Lower leg skin (tissue), 4 donors: ENCODE results near the gene KRTAP5-11. TPM values are rescaled to one million over a fixed set of nuclear protein-coding genes. Genes with fewer than 3 reads are reported as not detected.
"Not testable (repeated sequence)": the region's sequence is repeated elsewhere in the genome, so short reads cannot be mapped to it uniquely, and the experiment has no call there.

Experiments
- DNase-seq, 2 donors: peaks; one replicate each; pipeline ENCODE4 v3.0.0-alpha.2; 2019; ENCODE audit warnings: low spot score in 2 of 2
- H3K4me3 ChIP-seq: fragments of 200-600 bp; sonication (generic); 2 replicates; pipeline ENCODE4 v1.5.1; 2017; ENCODE audit warnings: mild to moderate bottlenecking, low read depth; ENCODE audit not compliant: poor library complexity, severe bottlenecking
- CTCF ChIP-seq, 3 donors: fragments of 450-650 bp; IDR thresholded peaks; one replicate each; pipeline ENCODE4 v1.5.1; 2016; ENCODE audit warnings: antibody characterized with exemption in 3 of 3, mild to moderate bottlenecking in 3 of 3, moderate library complexity in 2 of 3
- POLR2A ChIP-seq, 2 donors: fragments of 450-650 bp; IDR thresholded peaks; one replicate each; pipeline ENCODE4 v1.6.1; 2016 to 2017; ENCODE audit warnings: antibody characterized with exemption in 2 of 2, mild to moderate bottlenecking in 1 of 2, moderate library complexity in 1 of 2
- WGBS, 2 donors: methylation state at CpG; one replicate each; pipeline ENCODE4 v1.1.5; 2018; 5-methylcytosine and 5-hydroxymethylcytosine counted together
- intact Hi-C: fragments of 100-400 bp; cut with DNase I; formaldehyde crosslinking; loops from one replicate; pipeline ENCODE4 v1.15.0; 2023; ENCODE audit warnings: low total_unique reads
- total RNA-seq, 4 donors: library from RNA; depleted of rRNA; stranded (reverse); fragments of >200 nt; gene quantifications; one replicate each; pipeline ENCODE4 v1.1.0, GENCODE V29; 2016

Gene KRTAP5-11
- total RNA-seq, 4 donors from 2014 or later, result 9.5 TPM; not detected in 3

GRCh38 chr11:71604798-71605488 is 22.3 kb upstream of the KRTAP5-11 start:
- H3K4me3 ChIP-seq, intact Hi-C loops: not testable (repeated sequence)
- DNase-seq, result peak in 1 of 2 donors; percentile 83
- 13 to 18% methylated on average over 10 to 11 of the region's 17 CpGs for WGBS, 2 donors

DNA sequence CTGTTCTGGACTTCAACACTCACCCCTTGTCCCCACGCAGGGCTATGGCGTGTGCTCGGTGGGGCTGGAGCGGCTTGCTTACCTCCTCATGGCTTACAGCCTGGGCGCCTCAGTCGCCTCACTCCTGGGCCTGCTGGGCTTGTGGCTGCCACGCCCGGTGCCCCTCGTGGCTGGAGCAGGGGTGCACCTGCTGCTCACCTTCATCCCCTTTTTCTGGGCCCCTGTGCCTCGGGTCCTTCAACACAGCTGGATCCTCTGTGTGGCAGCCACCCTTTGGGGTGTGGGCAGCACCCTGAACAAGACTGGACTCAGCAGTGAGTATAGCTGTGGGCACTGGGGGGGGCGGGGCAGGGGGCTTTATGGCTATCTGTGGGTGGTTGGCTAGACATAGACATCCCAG is 20.5 kb upstream of the KRTAP5-11 start:
- WGBS, 2 donors, result 50 to 68% methylated on average over 1 to 7 of the region's 11 CpGs
- DNase-seq, result peak in 1 of 2 donors; percentile 63
- intact Hi-C loops, H3K4me3 ChIP-seq: not testable (repeated sequence)

DNA sequence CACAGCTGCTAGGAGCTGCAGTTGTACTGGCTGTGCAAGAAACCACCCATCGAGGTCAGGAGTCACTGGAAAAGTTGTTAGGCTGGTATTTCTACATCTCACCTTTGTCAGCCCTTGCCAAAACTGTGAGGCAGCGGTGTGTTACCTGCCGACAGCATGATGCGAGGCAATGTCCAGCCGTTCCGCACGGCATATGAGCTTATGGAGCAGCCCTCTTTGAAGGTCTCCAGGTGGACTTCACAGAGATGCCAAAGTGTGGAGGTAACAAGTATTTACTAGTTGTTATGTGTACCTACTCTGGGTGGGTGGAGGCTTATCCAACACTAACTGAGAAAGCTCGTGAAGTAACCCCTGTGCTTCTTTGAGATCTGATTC is 6.9 kb upstream of the KRTAP5-11 start:
- intact Hi-C loops, DNase-seq, H3K4me3 ChIP-seq: not testable (repeated sequence)
- WGBS, 2 donors, result 59% methylated on average over 8 of the region's 8 CpGs

DNA sequence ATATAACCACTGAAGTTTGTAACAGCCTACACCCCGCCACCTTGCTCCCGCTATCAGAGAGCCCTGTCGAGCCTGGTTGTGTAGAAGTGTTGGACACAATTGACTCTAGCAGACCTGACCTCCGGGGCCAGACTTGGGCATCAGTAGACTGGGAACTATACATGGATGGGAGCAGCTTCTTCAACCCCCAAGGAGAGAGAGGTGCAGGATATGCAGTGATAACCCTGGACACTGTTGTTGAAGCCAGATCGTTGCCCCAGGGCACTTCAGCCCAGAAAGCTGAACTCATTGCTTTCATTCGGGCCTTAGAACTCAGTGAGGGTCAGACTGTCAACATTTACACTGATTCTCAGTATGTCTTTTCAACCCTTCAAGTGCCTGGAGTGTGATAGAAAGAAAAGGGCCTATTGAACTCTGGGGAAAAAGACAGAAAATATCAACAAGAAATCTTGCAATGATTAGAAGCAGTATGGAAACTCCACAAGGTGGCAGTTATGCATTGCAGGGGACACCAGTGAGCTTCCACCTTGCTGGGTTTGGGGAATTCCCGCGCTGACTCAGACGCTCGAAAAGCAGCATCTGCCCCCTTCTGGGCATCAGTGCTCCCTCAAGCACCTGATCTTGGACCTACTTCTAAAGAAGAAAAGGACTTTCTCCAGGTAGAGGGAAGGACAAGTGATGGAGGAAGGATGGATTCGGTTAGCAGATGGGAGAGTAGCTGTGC is 6.3 kb upstream of the KRTAP5-11 start:
- intact Hi-C loops, H3K4me3 ChIP-seq, DNase-seq: not testable (repeated sequence)
- WGBS, 2 donors, result 51 to 54% methylated on average over 11 of the region's 11 CpGs

DNA sequence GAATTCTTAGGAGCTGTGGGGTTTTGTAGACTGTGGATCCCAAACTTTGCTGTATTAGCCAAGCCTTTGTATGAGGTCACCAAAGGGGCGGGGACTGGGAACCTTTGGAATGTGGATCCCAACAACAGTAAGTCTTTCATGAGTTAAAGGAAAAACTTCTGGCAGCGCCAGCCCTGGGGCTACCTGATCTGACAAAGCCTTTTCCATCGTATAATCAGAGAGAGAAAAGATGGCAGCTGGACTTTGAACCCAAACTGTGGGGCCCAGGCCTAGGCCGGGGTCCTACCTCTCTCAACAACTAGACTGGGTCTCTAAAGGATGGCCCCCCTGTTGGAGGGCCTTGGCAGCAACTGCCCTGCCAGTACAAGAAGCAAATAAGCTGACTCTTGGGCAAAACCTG is 5.6 kb upstream of the KRTAP5-11 start:
- intact Hi-C loops, H3K4me3 ChIP-seq, DNase-seq: not testable (repeated sequence)
- 53 to 67% methylated on average over 4 of the region's 4 CpGs for WGBS, 2 donors

DNA sequence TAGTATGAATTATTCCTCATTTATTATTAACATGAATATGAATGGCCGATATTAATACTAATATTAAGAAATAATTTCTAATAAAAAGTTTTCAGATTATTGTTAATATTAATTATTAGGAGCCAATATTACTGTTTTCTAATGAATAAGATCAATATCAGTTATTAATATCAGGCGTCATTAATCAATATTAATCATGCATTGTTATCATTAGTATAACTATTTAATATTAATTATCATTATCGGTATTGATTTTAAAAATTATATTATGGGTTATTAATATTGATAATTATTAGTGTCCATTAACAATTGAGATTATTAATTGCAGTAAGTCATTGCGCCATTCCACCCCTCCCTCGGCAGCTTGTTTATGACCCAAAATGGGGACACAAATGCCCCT is 3.0 kb upstream of the KRTAP5-11 start:
- 90% methylated on average over 5 of the region's 5 CpGs for WGBS, 2 donors
- intact Hi-C loops, H3K4me3 ChIP-seq, DNase-seq: not testable (repeated sequence)

DNA sequence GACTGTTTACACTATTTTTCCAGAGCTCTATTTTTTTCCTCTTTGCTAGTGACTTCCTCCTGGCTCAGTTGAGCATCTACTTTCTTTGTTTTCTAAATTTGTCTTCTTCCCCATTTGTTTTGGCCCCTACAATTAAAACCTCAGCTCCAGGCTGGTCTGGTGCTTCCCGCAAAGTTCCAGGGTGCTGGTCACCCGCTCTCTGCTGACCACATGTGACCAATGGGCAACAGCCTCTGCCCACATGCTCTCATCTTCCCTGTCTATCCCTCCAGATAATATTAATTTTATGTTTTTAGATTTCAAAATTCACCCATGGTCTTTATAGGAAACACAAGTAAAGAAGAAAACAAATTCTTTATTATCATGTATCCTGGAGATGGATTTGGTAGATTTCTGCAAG is 294 bp upstream of the KRTAP5-11 start:
- H3K4me3 ChIP-seq, intact Hi-C loops, DNase-seq: not testable (repeated sequence)
- WGBS, 2 donors, result 82 to 84% methylated on average over 2 of the region's 2 CpGs

DNA sequence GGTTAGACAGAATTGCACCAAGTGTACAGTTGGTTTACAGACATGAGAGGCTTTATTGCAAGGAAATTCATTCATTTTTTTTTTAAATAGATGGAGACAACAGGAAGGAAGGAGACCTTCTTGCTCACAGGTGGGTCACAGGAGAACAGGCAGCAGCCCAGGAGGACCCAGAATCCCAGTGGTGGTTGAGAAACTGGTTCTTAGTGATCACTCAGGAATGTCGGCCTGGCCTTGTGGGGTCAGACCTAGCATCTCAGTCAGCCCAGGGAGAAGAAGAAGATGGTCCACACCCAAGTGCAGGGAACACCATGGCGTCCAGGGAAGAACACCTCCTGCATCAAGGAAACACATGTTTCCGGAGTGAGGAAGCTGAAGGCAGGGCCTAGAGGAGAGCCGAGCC is 849 bp downstream of the KRTAP5-11 start:
- 75 to 79% methylated on average over 4 of the region's 4 CpGs for WGBS, 2 donors
- DNase-seq, result no peak
- no peak overlapping the region for H3K4me3 ChIP-seq
- intact Hi-C loops, result no loop called here
- TF ChIP-seq CTCF (IDR thresholded peaks at IDR 0.05) (no peak), POLR2A (IDR thresholded peaks at IDR 0.05) (no peak)

DNA sequence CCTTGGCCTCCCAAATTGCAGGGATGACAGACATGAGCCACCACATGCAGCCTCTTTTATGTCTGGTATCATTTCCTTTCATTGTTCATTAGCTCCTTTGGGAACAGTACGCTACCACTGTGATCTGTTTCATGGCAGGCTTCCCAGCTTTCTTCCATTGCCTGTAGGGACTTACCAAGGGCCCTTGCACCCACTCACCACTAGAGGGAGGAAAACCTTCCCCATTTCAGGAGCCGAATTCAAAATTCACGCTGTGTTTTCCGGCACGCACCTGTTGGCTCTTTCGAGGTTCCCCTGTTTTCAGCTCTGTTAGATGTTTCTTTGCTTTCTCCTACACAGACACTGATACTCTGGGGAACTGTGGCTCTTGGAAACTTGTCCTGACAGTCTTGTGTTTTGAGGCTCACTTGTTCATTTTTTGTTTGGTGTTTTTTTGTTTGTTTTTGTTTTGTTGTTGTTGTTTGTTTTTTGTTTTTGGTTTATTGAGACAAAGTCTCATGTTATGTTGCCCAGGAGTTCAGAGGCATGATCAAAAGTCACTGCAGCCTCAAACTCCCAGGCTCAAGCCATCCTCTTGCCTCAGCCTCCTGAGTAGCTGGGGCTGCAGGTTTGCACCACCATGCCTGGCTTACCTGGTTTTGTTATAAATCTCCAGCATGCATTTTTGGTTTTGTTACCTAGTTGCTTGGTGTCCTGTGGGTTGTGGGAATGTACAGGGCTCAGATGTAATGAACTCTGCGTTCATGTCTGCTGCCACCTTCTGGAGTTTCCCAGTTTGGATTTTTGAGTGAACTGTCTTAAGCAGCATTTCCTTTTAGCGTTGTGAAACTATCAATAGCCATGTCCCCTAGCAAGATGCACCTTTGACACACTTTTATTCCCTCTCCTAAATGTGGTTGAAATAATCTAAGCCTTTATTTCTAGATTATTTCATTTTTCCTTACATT is 2.3 kb downstream of the KRTAP5-11 start:
- TF ChIP-seq CTCF (IDR thresholded peaks at IDR 0.05) (no peak), POLR2A (IDR thresholded peaks at IDR 0.05) (no peak)
- intact Hi-C loops, result no loop called here
- DNase-seq, result peak in 1 of 2 donors; percentile 53
- no peak overlapping the region for H3K4me3 ChIP-seq
- WGBS, 2 donors, result 7 to 9% methylated on average over 8 of the region's 8 CpGs

GRCh38 chr11:71579513-71579912 is 3.2 kb downstream of the KRTAP5-11 start:
- H3K4me3 ChIP-seq, intact Hi-C loops, DNase-seq: not testable (repeated sequence)
- WGBS, 2 donors, result 43 to 57% methylated on average over 7 of the region's 7 CpGs
